ENCODE measurements around the gene DPEP2NB.
"Not testable (repeated sequence)": the region's sequence is repeated elsewhere in the genome, so short reads cannot be mapped to it uniquely, and the experiment has no call there.

The DPEP2NB gene

DNA sequence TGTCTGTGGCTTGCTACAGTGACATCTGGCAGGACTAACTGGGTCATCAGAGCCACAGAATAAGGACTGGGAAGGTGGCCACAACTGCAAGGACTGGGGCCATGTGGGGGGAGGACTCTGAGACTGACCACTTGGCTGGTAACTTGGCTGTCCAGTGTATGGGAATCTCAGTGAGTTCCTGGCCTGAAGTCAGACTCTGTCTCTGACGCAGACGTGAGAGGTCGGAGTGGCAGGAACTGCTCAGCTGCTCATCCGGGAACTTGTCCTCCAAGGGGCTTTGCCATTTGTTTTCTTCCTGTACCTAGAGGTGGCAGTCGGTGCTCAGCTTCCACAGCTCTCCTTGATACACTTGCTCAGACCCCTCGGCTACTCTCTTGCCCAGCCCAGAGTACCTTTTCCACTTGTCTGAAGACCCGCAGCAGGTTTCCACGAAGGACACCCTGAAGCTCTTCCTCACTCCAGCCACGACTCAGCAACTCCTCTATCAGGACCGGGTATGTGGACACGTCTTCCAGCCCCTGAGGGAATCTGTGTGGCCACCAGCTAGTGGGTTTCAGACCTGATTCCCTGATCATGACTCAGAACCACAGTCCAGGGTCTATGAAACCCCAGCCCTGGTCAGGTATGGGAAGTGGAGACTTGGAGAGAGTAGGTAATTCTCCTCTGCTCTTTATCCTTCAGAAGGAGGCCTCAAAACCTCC, 28.1 kb downstream of the DPEP2NB start:
- H3K4me3 Mint-ChIP-seq: no peak overlapping the region
- H3K27ac Mint-ChIP-seq: no peak overlapping the region
- peaks cover 45% of the 10 kb centered on the region for H3K4me1 Mint-ChIP-seq (ENCODE audit: low read depth)
- H3K9me3 Mint-ChIP-seq: no peaks in the 10 kb centered on the region
- H3K36me3 Mint-ChIP-seq (ENCODE audit: low read depth): peaks cover 40% of the 10 kb centered on the region
- H3K27me3 Mint-ChIP-seq: no peaks in the 10 kb centered on the region
- intact Hi-C loops (cut with micrococcal nuclease): no loop called here

DNA sequence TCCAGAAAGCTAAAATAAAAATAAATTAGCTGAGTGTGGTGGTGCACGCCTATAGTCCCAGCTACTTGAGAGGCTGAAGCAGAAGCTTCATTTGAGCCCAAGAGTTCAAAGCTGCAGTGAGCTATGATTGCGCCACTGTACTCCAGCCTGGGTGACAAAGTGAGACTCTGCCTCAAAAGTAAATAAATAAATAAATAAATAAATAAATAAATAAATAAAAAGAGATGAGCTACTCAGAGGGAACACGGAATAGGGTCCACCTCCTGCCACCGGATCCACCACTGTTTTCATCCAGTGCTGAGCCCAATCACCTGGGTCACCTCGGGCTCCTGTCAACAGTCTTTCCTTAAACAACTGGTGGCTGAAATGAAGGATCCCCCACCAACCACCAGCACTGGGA, 28.8 kb downstream of the DPEP2NB start:
- Mint-ChIP-seq H3K9me3 (no peaks in the 10 kb centered on the region), H3K4me1 (ENCODE audit: low read depth) (peaks cover 45% of the 10 kb centered on the region)

DNA sequence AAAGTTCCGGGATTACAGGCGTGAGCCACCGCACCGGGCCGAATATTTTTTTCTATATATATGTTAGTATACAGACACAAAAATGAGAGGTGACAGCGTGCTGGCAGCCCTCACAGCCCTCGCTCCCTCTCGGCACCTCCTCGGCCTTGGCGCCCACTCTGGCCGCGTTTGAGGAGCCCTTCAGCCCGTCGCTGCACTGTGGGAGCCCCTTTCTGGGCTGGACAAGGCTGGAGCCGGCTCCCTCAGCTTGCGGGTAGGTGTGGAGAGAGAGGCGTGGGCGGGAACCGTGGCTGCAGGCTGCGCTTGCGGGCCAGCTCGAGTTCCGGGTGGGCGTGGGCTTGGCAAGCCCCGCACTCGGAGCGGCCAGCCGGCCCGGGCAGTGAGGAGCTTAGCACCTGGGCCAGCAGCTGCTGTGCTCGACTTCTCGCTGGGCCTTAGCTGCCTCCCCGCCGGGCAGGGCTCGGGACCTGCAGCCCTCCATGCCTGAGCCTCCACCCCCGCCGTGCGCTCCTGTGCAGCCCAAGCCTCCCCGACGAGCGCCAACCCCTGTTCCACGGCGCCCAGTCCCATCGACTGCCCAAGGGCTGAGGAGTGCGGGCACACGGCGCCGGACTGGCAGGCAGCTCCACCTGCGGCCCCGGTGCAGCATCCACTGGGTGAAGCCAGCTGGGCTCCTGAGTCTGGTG, 33.6 kb downstream of the DPEP2NB start:
- H3K36me3 Mint-ChIP-seq (ENCODE audit: low read depth): no peaks in the 10 kb centered on the region
- H3K27ac Mint-ChIP-seq: no peak overlapping the region
- peaks cover 20% of the 10 kb centered on the region for H3K27me3 Mint-ChIP-seq
- intact Hi-C loops (cut with micrococcal nuclease): no loop called here
- H3K4me3 Mint-ChIP-seq: no peak overlapping the region
- H3K4me1 Mint-ChIP-seq (ENCODE audit: low read depth): peaks cover 26% of the 10 kb centered on the region
- H3K9me3 Mint-ChIP-seq: no peaks in the 10 kb centered on the region

More for the DNA sequence above, 28.8 kb downstream of the DPEP2NB start:
- intact Hi-C loops (cut with micrococcal nuclease): no loop called here
- Mint-ChIP-seq H3K4me3 (no peak overlapping the region), H3K36me3 (ENCODE audit: low read depth) (peaks cover 33% of the 10 kb centered on the region), H3K27me3 (peaks cover 3% of the 10 kb centered on the region), H3K27ac (no peak overlapping the region)

DNA sequence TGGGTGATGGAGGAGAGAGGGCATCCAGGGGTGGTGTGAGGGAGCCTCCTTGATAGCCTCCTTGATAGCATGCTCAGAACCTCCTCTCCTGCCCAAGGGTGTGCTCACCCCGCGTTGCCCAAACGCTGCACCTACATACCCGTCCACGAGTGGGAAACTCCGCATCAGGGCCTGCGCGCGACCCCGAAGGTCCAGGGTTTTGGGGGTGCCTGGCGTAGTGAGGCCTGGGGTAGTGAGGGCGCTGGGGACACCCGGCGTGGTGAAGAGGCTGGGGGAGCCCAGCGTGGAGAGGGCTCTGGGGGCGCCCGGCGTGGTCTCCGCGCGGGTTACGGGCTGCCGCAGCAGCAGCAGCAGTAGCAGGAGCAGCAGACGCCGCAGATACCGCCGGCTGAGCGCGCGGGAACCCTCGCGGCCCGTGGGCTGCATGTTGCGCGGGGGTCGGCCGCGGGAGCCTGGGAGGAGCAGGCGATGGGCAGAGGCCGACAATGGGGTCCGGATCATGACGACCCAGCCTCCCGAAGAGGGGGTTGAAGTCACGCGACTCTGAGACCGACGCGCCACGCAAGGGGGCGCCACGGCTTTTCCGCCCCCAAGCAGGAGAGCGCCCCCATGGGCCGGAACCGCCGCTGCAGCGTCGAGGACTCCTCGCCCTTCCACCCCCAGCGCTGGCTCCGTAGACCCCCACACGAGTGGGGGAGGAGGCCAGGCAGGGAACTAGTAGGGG, 35.6 kb downstream of the DPEP2NB start, which contains the start of gene DPEP3:
DPEP3 (minus strand) TSS at position 545 of the 724 bp plus-strand sequence; CDS start at position 426, 119 bp downstream.
- Mint-ChIP-seq H3K9me3 (no peaks in the 10 kb centered on the region), H3K27ac (no peak within 1 kb of the TSS), H3K4me3 (no peak within 1 kb of the TSS), H3K4me1 (ENCODE audit: low read depth) (peaks cover 24% of the 10 kb centered on the region), H3K36me3 (ENCODE audit: low read depth) (no peaks in the 10 kb centered on the region), H3K27me3 (peaks cover 28% of the 10 kb centered on the region)
- intact Hi-C loops (cut with micrococcal nuclease): no loop called here

DNA sequence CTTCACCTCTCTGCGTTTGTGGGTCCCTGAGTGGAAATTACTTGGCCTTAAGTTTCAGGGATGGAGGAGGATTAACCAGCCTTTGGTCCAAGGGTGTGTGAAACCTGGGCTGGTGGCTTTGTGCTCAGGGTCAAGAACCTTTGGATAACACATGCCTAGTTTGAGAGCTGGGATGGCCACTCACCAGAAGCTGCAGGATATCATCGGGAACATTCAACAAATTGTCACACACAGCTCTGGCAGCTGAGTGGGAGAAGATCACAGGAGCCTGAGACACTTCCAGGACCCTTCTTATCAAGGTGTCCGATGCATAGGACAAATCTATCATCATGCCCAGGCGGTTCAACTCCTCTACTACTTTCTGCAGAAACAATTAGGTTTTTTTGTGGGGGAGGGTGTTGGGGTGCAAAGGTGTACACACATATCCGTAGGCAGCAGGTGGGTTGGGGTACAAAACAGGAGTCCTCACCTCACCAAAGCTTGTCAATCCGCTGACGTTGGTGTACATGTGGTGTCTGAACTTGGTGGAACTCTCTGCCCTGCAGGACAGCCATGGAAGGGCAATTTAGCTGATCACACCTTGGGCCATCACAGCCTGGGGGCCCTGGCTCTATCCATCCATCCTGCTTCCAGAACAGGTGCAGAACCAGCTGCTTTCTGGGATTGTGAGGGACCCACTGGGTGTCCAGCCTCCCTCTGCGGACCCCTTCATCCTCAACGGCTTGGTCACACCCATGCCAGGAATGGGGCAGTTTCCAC, 38.1 kb downstream of the DPEP2NB start:
- intact Hi-C loops (cut with micrococcal nuclease): no loop called here
- Mint-ChIP-seq H3K36me3 (ENCODE audit: low read depth) (no peaks in the 10 kb centered on the region), H3K27me3 (peaks cover 34% of the 10 kb centered on the region), H3K4me3 (no peak overlapping the region), H3K27ac (no peak overlapping the region), H3K9me3 (no peaks in the 10 kb centered on the region), H3K4me1 (ENCODE audit: low read depth) (peaks cover 5% of the 10 kb centered on the region)

DNA sequence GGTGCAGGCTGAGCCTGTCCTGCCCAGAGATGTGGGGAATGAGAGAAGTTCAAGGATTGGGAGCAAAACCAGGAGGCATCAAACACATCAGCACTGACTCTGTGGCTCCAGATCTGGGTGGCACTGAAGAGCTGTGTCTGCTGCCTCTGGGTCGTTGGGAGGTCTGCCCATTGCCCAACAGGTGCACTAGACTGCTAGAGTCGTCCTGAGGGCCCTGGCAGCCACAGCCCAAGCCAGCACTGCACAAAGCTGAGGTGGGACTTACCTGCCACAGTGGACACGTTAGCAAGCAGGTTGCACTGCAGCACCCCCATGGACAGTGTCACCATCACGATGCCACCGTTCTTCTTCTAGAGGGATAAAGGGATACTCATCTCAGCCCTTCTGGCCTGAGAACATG, 38.7 kb downstream of the DPEP2NB start:
- H3K4me1 Mint-ChIP-seq (ENCODE audit: low read depth): no peaks in the 10 kb centered on the region
- no peak overlapping the region for H3K4me3 Mint-ChIP-seq
- intact Hi-C loops (cut with micrococcal nuclease): no loop called here
- no peaks in the 10 kb centered on the region for H3K9me3 Mint-ChIP-seq
- no peak overlapping the region for H3K27ac Mint-ChIP-seq
- peaks cover 31% of the 10 kb centered on the region for H3K27me3 Mint-ChIP-seq
- no peaks in the 10 kb centered on the region for H3K36me3 Mint-ChIP-seq (ENCODE audit: low read depth)

DNA sequence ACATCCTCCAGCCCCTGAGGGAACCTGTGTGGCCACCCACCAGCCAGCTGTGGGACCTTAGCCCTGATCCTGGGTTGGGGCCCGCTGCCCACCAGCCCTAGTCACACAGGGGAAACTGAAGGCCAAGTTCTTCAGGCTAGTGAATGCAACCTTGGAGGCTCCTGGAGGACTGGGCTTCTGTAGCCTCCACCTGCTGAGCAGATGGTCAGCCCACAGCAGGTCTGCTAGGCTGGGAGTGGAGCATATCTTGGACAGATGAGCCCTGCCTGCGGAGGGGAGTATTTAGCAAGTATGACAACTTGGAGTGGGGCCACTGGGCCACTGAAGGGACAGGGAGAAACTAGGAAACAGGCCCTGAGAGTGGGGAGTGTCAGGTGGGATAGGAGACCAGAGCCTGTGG, 39.5 kb downstream of the DPEP2NB start:
- Mint-ChIP-seq H3K4me3 (no peak overlapping the region), H3K9me3 (no peaks in the 10 kb centered on the region), H3K27ac (no peak overlapping the region), H3K4me1 (ENCODE audit: low read depth) (no peaks in the 10 kb centered on the region), H3K36me3 (ENCODE audit: low read depth) (no peaks in the 10 kb centered on the region), H3K27me3 (peaks cover 30% of the 10 kb centered on the region)
- intact Hi-C loops (cut with micrococcal nuclease): no loop called here

DNA sequence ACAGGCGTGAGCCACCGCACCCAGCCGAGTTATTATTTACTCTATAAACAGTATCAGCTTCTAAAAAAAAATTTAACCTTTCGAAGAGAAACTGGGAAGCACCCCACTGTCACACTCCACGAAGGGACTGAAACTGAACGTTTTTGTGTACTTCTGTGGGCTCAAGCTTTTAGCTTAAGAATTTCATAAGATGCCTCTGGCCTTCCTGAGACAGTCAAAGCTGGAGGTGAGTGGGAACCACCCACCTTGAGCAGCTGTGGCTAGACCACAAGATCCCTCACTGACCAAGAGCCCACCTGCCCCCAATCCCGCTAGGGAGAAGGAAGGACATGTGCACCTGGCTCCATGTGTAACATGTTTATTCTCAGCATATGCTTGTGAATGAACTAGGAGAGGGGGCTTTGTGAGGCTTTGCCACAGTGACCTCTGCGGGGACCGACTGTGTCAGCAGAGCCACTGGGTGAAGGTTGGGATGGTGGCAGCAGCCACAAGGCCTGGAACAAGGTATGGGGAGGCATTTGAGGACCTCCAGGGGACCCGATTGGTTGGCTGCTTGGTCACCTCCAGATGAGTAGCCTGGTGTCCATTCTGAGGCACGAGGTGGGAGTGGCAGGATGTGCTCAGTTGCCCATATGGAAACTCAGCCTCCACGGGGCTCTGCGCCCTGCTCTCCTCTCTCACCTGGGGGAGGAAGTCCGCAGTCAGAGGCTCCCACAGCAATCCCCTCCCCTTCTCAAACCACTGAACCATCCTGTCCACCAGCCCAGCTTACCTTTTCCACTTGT, 40.2 kb downstream of the DPEP2NB start:
- intact Hi-C loops (cut with micrococcal nuclease): no loop called here
- Mint-ChIP-seq H3K27ac (no peak overlapping the region), H3K36me3 (ENCODE audit: low read depth) (no peaks in the 10 kb centered on the region), H3K4me3 (no peak overlapping the region), H3K27me3 (peaks cover 24% of the 10 kb centered on the region), H3K9me3 (no peaks in the 10 kb centered on the region), H3K4me1 (ENCODE audit: low read depth) (no peaks in the 10 kb centered on the region)

DNA sequence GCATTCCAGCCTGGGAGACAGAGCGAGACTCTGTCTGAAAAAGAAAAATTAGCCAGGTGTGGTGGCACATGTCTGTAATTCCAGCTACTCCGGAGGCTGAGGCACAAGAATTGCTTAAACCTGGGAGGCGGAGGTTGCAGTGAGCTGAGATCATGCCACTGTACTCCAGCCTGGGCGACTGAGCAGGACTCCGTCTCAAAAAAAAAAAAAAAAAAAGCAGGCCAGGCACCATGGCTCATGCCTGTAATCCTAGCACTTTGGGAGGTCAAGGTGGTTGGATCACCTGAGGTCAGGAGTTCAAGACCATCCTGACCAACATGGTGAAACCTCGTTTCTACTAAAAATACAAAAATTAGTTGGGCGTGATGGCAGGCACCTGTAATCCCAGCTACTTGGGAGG, 43.4 kb downstream of the DPEP2NB start:
- Mint-ChIP-seq H3K27me3 (peaks cover 17% of the 10 kb centered on the region), H3K4me1 (ENCODE audit: low read depth) (peaks cover 16% of the 10 kb centered on the region)
- H3K4me3 Mint-ChIP-seq; H3K9me3 Mint-ChIP-seq; H3K27ac Mint-ChIP-seq; intact Hi-C loops (cut with micrococcal nuclease); H3K36me3 Mint-ChIP-seq (ENCODE audit: low read depth): not testable (repeated sequence)

DNA sequence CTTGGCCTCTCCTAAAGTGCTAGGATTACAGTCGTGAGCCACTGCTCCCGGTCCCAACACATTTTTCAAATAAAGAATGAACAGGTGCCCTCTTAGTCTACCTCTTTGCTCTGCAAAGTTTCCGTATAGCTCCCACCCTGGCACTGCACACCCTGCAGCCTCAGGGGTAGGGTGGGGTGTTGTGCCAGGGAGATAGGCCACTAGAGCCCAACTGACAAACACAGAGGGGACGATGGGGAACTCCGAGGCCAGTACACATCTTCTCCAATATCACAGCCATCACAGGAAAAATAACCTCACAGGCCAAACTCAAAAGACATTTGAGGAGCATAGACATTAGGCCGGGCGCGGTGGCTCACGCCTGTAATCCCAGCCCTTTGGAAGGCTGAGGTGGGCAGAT, 44.6 kb downstream of the DPEP2NB start:
- Mint-ChIP-seq H3K4me1 (ENCODE audit: low read depth) (peaks cover 26% of the 10 kb centered on the region), H3K36me3 (ENCODE audit: low read depth) (no peaks in the 10 kb centered on the region), H3K27ac (no peak overlapping the region), H3K4me3 (no peak overlapping the region), H3K9me3 (no peaks in the 10 kb centered on the region), H3K27me3 (peaks cover 14% of the 10 kb centered on the region)
- intact Hi-C loops (cut with micrococcal nuclease): no loop called here

DNA sequence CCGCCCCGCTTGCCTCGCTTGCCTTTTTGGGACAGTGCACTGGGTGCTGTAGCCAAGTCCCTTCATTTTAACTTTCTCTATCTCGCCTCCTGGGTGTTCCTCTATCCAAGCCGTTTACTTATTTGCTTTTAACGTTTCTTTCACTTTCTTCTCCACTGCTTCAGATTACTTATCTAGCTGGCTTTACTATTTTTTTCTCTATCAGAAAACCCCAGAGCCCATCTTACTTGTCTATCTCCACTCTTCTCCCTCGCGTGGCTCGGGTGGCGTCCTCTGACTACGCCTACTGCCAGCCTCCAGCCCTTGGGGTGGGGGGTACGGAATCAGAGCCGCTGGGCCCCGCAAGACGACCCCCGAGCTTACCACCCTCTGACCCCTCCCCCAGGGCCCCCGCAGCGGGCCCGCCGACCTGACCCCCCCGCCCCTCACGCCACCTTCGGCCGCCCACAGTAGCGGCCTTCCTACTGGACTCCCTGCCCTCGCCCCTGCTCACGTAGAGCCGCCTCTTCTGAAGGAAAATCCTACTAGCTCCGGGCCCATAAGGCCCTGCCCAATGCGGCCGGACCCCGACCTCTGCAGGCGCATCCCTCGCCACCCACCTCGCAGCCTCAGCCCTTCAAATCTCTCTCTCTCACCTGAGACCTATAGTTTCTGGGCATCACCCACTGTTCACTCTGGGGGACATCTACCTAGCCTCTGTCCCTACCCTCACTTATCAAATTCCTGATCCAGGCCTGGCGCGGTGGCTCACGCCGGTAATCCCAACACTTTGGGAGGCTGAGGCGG, 46.3 kb downstream of the DPEP2NB start:
- H3K4me3 Mint-ChIP-seq: peak overlapping the region; percentile 96
- H3K27ac Mint-ChIP-seq: peak overlapping the region; percentile 77
- H3K9me3 Mint-ChIP-seq: no peaks in the 10 kb centered on the region
- peaks cover 9% of the 10 kb centered on the region for H3K27me3 Mint-ChIP-seq
- intact Hi-C loops (cut with micrococcal nuclease): no loop called here
- H3K4me1 Mint-ChIP-seq (ENCODE audit: low read depth): peaks cover 26% of the 10 kb centered on the region
- H3K36me3 Mint-ChIP-seq (ENCODE audit: low read depth): no peaks in the 10 kb centered on the region

DNA sequence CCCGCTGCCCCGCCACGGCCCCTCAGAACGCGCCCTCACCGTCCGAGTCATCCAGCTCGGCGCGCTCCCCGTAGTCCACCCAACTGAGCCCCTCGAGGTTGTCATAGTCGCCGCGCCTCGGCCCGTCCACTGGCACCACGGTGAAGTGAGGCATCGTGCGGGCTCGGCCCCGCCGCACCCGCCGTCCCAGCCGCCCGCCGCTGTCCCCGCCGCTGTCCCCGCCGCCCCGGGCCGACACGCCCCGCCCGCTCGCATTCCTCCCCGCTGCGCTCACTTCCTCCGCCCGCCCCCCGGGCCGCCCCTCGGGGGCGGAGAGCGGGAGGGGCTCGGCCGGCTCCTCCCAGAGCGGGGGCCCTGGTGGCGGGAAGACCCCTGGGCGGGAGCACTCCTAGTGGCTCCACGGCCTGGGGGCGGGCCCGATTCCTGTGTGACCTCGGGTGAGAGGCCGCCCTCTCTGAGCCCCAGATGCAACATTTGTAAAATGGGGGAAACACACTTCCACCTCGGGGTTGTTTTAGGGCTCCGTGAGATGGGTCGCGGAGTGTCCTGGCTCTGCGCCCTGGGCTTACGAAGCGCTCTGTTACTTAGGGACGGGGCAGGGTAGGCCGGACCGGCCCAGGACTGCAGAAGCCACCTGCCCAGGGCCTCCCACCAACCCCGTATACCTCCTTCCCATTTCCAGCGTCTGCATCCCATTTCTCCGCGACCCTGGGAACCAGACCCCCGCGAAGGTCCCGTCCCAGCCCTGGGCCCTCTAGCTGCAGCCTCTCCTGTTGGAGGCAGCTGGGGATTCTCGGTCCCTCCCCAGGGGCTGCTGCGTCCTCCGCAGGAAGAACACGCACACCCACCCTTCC, 47.1 kb downstream of the DPEP2NB start, which contains the start of gene SLC12A4:
SLC12A4 (minus strand) TSS at position 238 of the 854 bp plus-strand sequence; CDS start at position 154, 84 bp downstream.
- peak within 1 kb of the TSS; percentile 77 for H3K27ac Mint-ChIP-seq
- H3K4me1 Mint-ChIP-seq (ENCODE audit: low read depth): peaks cover 26% of the 10 kb centered on the region
- intact Hi-C loops (cut with micrococcal nuclease): no loop called here
- peaks cover 8% of the 10 kb centered on the region for H3K27me3 Mint-ChIP-seq
- no peaks in the 10 kb centered on the region for H3K9me3 Mint-ChIP-seq
- peak within 1 kb of the TSS; percentile 96 for H3K4me3 Mint-ChIP-seq
- no peaks in the 10 kb centered on the region for H3K36me3 Mint-ChIP-seq (ENCODE audit: low read depth)

All from dendritic cell treated with granulocyte-macrophage colony-stimulating factor and Interleukin-4, amounts not matched to agents 40 ng/mL and 50 ng/mL, for 4 days (primary cell).